ENCODE data around the gene PCBP3.

DNA sequence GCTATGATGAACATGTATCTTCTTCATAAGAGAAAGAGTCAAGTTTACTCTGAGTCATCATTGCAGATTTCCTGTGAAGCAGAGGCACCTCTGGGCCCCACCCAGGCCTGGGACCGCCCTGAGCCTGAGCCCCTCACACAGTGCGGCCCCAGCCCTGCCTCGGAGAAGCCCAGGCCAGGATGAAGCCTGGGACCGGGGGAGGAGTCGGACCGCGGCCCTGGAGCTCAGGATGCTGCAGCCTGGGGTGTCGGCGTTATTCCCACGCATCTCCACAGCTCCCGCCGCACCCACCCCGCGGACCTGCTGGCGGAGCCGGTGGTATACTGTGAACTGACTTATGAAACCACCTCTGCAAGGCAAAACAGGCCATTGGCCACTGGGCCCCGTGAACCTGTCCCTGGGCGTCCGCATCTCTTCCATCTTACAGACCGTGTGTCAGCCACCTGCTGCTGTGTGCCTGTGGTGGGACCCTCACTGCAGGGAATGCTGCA, 335.7 kb downstream of the PCBP3 start:
- TF ChIP-seq CHD2 (IDR thresholded peaks at IDR 0.05; ENCODE audit: borderline replicate concordance, low read depth, low read length) = no peak
- TF ChIP-seq CBFB (IDR thresholded peaks at IDR 0.05; ENCODE audit: low read depth) = no peak
- TF ChIP-seq, protein P1, sequence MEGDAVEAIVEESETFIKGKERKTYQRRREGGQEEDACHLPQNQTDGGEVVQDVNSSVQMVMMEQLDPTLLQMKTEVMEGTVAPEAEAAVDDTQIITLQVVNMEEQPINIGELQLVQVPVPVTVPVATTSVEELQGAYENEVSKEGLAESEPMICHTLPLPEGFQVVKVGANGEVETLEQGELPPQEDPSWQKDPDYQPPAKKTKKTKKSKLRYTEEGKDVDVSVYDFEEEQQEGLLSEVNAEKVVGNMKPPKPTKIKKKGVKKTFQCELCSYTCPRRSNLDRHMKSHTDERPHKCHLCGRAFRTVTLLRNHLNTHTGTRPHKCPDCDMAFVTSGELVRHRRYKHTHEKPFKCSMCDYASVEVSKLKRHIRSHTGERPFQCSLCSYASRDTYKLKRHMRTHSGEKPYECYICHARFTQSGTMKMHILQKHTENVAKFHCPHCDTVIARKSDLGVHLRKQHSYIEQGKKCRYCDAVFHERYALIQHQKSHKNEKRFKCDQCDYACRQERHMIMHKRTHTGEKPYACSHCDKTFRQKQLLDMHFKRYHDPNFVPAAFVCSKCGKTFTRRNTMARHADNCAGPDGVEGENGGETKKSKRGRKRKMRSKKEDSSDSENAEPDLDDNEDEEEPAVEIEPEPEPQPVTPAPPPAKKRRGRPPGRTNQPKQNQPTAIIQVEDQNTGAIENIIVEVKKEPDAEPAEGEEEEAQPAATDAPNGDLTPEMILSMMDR (IDR thresholded peaks at IDR 0.05 in 2 of 3, conservative IDR thresholded peaks at IDR 0.05 in 1 of 3; ENCODE audit: control insufficient read depth in 2 of 3, extremely low read depth in 1 of 3, insufficient read depth in 1 of 3, low read depth in 3 of 3, low read length in 3 of 3) = no peak
- no peak for TF ChIP-seq RCOR1 (conservative IDR thresholded peaks at IDR 0.05; ENCODE audit: low read depth, low read length)
- TF ChIP-seq, protein P2, sequence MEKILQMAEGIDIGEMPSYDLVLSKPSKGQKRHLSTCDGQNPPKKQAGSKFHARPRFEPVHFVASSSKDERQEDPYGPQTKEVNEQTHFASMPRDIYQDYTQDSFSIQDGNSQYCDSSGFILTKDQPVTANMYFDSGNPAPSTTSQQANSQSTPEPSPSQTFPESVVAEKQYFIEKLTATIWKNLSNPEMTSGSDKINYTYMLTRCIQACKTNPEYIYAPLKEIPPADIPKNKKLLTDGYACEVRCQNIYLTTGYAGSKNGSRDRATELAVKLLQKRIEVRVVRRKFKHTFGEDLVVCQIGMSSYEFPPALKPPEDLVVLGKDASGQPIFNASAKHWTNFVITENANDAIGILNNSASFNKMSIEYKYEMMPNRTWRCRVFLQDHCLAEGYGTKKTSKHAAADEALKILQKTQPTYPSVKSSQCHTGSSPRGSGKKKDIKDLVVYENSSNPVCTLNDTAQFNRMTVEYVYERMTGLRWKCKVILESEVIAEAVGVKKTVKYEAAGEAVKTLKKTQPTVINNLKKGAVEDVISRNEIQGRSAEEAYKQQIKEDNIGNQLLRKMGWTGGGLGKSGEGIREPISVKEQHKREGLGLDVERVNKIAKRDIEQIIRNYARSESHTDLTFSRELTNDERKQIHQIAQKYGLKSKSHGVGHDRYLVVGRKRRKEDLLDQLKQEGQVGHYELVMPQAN (conservative IDR thresholded peaks at IDR 0.05) = no peak
- no peak for TF ChIP-seq PAX8 (IDR thresholded peaks at IDR 0.05)
- no peak for TF ChIP-seq MXI1 (IDR thresholded peaks at IDR 0.05; ENCODE audit: low read depth, low read length)
- no peak for TF ChIP-seq TAF1 (IDR thresholded peaks at IDR 0.05; ENCODE audit: borderline replicate concordance, low read depth, low read length)

All from GM12878 (cell line).